H9 (cell line): ENCODE measurements around the gene CYP27C1. TPM values are rescaled to one million over a fixed set of nuclear protein-coding genes. Genes with fewer than 3 reads are reported as not detected.
A peak's percentile ranks its signal among the peaks of the same experiment; 100 is the strongest.

ENCODE experiments used
- DNase-seq: peaks from one replicate; pipeline ENCODE4 v3.0.0-alpha.2; 2017
- H2AFZ ChIP-seq: one replicate; pipeline ENCODE4 v1.6.1; 2013; ENCODE audit warnings: mild to moderate bottlenecking, low read length, control low read depth, moderate library complexity
- H2AK5ac ChIP-seq: 2 replicates; pipeline ENCODE4 v1.6.1; 2013; ENCODE audit warnings: low read length, control low read depth, mixed read lengths; ENCODE audit not compliant: insufficient read length
- H2BK120ac ChIP-seq: one replicate; pipeline ENCODE4 v1.6.1; 2013; ENCODE audit warnings: low read depth, mild to moderate bottlenecking, low read length, control low read depth, inconsistent platforms; ENCODE audit not compliant: poor library complexity, severe bottlenecking
- H2BK12ac ChIP-seq: 2 replicates; pipeline ENCODE4 v1.6.1; 2013; ENCODE audit warnings: low read length, control low read depth, mixed read lengths, low read depth; ENCODE audit not compliant: insufficient read length
- H2BK15ac ChIP-seq: 2 replicates; pipeline ENCODE4 v1.6.1; 2013; ENCODE audit warnings: low read depth, low read length, control low read depth
- H2BK20ac ChIP-seq: one replicate; pipeline ENCODE4 v1.6.1; 2013; ENCODE audit warnings: low read depth, mild to moderate bottlenecking, low read length, control low read depth, inconsistent platforms; ENCODE audit not compliant: poor library complexity, severe bottlenecking
- H2BK5ac ChIP-seq: 2 replicates; pipeline ENCODE4 v1.6.1; 2013; ENCODE audit warnings: low read length, control low read depth, mixed read lengths; ENCODE audit not compliant: insufficient read length
- H3K14ac ChIP-seq: 2 replicates; pipeline ENCODE4 v1.6.1; 2013; ENCODE audit warnings: low read length, control low read depth; ENCODE audit not compliant: insufficient read depth
- H3K18ac ChIP-seq: 2 replicates; pipeline ENCODE4 v1.6.1; 2013; ENCODE audit warnings: low read depth, mild to moderate bottlenecking, mixed read lengths, low read length, control low read depth; ENCODE audit not compliant: insufficient read length
- H3K23ac ChIP-seq: 2 replicates; pipeline ENCODE4 v1.6.1; 2013; ENCODE audit warnings: low read length, control low read depth, mixed read lengths, low read depth; ENCODE audit not compliant: insufficient read length
- H3K23me2 ChIP-seq: 2 replicates; pipeline ENCODE4 v1.6.1; 2013; ENCODE audit warnings: low read depth, mild to moderate bottlenecking, mixed read lengths, low read length, control low read depth; ENCODE audit not compliant: insufficient read length, poor library complexity, severe bottlenecking
- H3K27ac ChIP-seq: 2 replicates; pipeline ENCODE4 v1.5.1; 2013; ENCODE audit warnings: low read length, control low read depth, mixed read lengths, low read depth; ENCODE audit not compliant: insufficient read length
- H3K27me3 ChIP-seq: 2 replicates; pipeline ENCODE4 v1.6.1; 2013; ENCODE audit warnings: low read length, control low read depth, inconsistent platforms; ENCODE audit not compliant: insufficient read depth
- H3K4ac ChIP-seq: 2 replicates; pipeline ENCODE4 v1.6.1; 2013; ENCODE audit warnings: low read depth, mild to moderate bottlenecking, control low read depth, inconsistent platforms, low read length, moderate library complexity
- H3K4me1 ChIP-seq: 2 replicates; pipeline ENCODE4 v1.6.1; 2013; ENCODE audit warnings: low read length, control low read depth, inconsistent platforms; ENCODE audit not compliant: insufficient read depth
- H3K4me2 ChIP-seq: 2 replicates; pipeline ENCODE4 v1.6.1; 2013; ENCODE audit warnings: low read length, control low read depth, mixed read lengths; ENCODE audit not compliant: insufficient read length, insufficient read depth
- H3K56ac ChIP-seq: 2 replicates; pipeline ENCODE4 v1.6.1; 2013; ENCODE audit warnings: low read depth, mild to moderate bottlenecking, mixed read lengths, low read length, control low read depth; ENCODE audit not compliant: insufficient read length
- H3K79me1 ChIP-seq: 2 replicates; pipeline ENCODE4 v1.6.1; 2013; ENCODE audit warnings: low read depth, mild to moderate bottlenecking, moderate library complexity, low read length, control low read depth, inconsistent platforms; ENCODE audit not compliant: insufficient read depth, poor library complexity, severe bottlenecking
- H3K79me2 ChIP-seq: 2 replicates; pipeline ENCODE4 v1.6.1; 2013; ENCODE audit warnings: low read length, control low read depth, inconsistent platforms; ENCODE audit not compliant: insufficient read depth
- H3K9ac ChIP-seq: 2 replicates; pipeline ENCODE4 v1.6.1; 2013; ENCODE audit warnings: low read length, control low read depth, mixed read lengths; ENCODE audit not compliant: insufficient read length; ENCODE audit errors: extremely low read depth
- H3K9me3 ChIP-seq: one replicate; pipeline ENCODE4 v1.6.1; 2013; ENCODE audit warnings: low read depth, low read length, inconsistent platforms; ENCODE audit not compliant: control insufficient read depth
- H3T11ph ChIP-seq: one replicate; pipeline ENCODE4 v1.6.1; 2013; ENCODE audit warnings: mild to moderate bottlenecking, low read length, control low read depth, inconsistent platforms
- H4K20me1 ChIP-seq: one replicate; pipeline ENCODE4 v1.6.1; 2013; ENCODE audit not compliant: control insufficient read depth, insufficient read length, insufficient read depth
- H4K5ac ChIP-seq: 2 replicates; pipeline ENCODE4 v1.6.1; 2013; ENCODE audit warnings: low read depth, mild to moderate bottlenecking, mixed read lengths, low read length, control low read depth; ENCODE audit not compliant: insufficient read length
- H4K8ac ChIP-seq: replicated peaks from 2 replicates; pipeline ENCODE4 v1.6.1; 2013; ENCODE audit warnings: low read length, control low read depth, mixed read lengths, low read depth; ENCODE audit not compliant: insufficient read length
- H4K91ac ChIP-seq: 2 replicates; pipeline ENCODE4 v1.6.1; 2013; ENCODE audit warnings: low read depth, mild to moderate bottlenecking, moderate library complexity, mixed read lengths, low read length, control low read depth; ENCODE audit not compliant: insufficient read length
- H3K27ac Mint-ChIP-seq, 3 experiments: 2 replicates in 2 of 3; 3 replicates in 1 of 3; pipeline ENCODE4 v1.8.0; 2020 to 2021; ENCODE audit warnings: mixed read lengths in 3 of 3, mild to moderate bottlenecking in 1 of 3, moderate library complexity in 1 of 3
- H3K27me3 Mint-ChIP-seq: 2 replicates; pipeline ENCODE4 v1.8.0; 2021; ENCODE audit warnings: low read depth, mild to moderate bottlenecking, moderate library complexity, mixed read lengths
- H3K36me3 Mint-ChIP-seq, 3 experiments: 2 replicates in 2 of 3; 3 replicates in 1 of 3; pipeline ENCODE4 v1.8.0; 2020 to 2021; ENCODE audit warnings: low read depth in 3 of 3, mixed read lengths in 3 of 3; ENCODE audit not compliant: insufficient read depth in 1 of 3
- H3K4me1 Mint-ChIP-seq, 2 experiments: 2 replicates each; pipeline ENCODE4 v1.8.0; 2020; ENCODE audit warnings: mixed read lengths in 2 of 2
- H3K4me3 Mint-ChIP-seq, 2 experiments: 2 replicates in 1 of 2; 3 replicates in 1 of 2; pipeline ENCODE4 v1.8.0; 2020 to 2021; ENCODE audit warnings: mild to moderate bottlenecking in 2 of 2, mixed read lengths in 2 of 2, moderate library complexity in 1 of 2
- H3K9me3 Mint-ChIP-seq, 2 experiments: 2 replicates in 1 of 2; 3 replicates in 1 of 2; pipeline ENCODE4 v1.8.0; 2020; ENCODE audit warnings: mild to moderate bottlenecking in 2 of 2, mixed read lengths in 2 of 2, moderate library complexity in 1 of 2
- WGBS: extraction: QIAGEN DNeasy Blood & Tissue Kit; methylation state at CpG from one replicate; pipeline ENCODE4 v1.1.7; 2013; ENCODE audit warnings: missing lambda C conversion rate, low lambda C conversion rate, mixed read lengths; ENCODE audit not compliant: insufficient read length; ENCODE audit errors: extremely low coverage; 5-methylcytosine and 5-hydroxymethylcytosine counted together
- total RNA-seq: library from RNA; stranded (reverse); gene quantifications from 2 replicates; pipeline ENCODE4 v1.2.1, GENCODE V29; 2021
- TF ChIP-seq, protein P1 (sequence below): fragments of 200-600 bp; sonication (generic); conservative IDR thresholded peaks from 3 replicates; pipeline ENCODE4 v1.8.0; 2021; ENCODE audit warnings: antibody characterized with exemption, mild to moderate bottlenecking

The CYP27C1 gene
- total RNA-seq, 1 experiment from 2014 or later = 2.3 TPM

DNA sequence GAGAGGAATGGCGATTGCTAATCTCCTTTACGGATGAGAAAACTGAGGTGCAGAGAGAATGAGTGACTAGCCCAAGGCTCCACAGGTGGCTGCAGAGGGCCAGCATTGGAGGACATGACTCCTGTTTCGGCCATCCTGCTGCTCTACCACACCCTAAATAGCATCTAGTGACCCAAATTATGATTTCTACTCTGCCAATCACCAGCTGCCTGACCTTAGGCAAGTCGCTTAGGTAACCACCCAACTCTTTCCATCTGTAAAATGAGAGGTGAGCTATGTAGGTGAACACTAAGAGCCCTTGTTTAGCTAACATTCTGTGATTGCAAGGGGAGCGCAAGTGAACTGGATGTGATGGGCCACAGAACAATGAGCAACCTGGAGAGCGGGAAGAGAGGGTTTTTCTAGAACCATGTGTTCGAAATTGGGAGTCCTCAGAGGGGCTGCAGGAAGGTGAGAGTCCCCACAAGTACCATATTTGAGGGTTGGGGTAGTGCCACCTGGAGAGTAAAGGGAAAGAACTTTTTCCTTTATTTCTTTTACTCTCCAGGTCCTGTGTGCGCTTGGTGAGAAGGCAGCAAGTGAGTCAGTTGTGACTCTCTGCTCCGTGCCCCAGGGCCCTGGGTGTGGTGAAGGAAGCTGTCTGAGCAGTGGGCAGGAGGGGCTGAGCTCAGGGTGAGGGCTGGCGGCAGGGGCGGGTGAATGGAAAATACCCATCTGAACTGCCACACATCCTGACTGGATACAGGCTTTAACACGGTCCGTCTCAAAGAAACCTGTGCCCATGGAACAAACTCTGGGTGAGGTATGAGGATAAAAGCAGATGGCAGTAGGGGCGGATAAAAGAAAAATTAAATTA, 2.4 kb downstream of the CYP27C1 start:
- H3K27me3 Mint-ChIP-seq = peaks cover 58% of the 10 kb centered on the region
- H3K9me3 ChIP-seq = no peaks in the 10 kb centered on the region
- no peak overlapping the region for H2BK5ac ChIP-seq
- H3K23me2 ChIP-seq = peaks cover 12% of the 10 kb centered on the region
- no peak overlapping the region for H3K27ac Mint-ChIP-seq
- peaks cover 6 to 7% of the 10 kb centered on the region in 2 experiments; a peak in 3 of 5 replicates for H3K9me3 Mint-ChIP-seq
- no peak overlapping the region for H3K4ac ChIP-seq
- H3K4me2 ChIP-seq = peak overlapping the region; percentile 75
- H3K4me1 ChIP-seq = no peaks in the 10 kb centered on the region
- no peak overlapping the region for H2BK20ac ChIP-seq
- peak overlapping the region; percentile 77 to 95 for H3K4me3 Mint-ChIP-seq
- H2BK120ac ChIP-seq = no peak overlapping the region
- DNase-seq = peak; percentile 67
- no peak overlapping the region for H3K23ac ChIP-seq
- H2AFZ ChIP-seq = no peak overlapping the region
- WGBS = no CpG with 5 or more reads among the region's 14 CpGs
- no peaks in the 10 kb centered on the region for H4K20me1 ChIP-seq
- no peak overlapping the region for H4K8ac ChIP-seq
- H4K5ac ChIP-seq = no peak overlapping the region
- H2BK15ac ChIP-seq = no peak overlapping the region
- no peaks in the 10 kb centered on the region for H3K79me1 ChIP-seq
- no peak overlapping the region for H3T11ph ChIP-seq
- H3K36me3 Mint-ChIP-seq = peaks cover 0 to 8% (median 0%) of the 10 kb centered on the region in 3 experiments; a peak in 4 of 7 replicates
- peaks cover 13% of the 10 kb centered on the region in 2 experiments for H3K4me1 Mint-ChIP-seq
- H3K27me3 ChIP-seq = no peaks in the 10 kb centered on the region; the same call in 1 of the 2 replicates
- no peak overlapping the region for H2BK12ac ChIP-seq
- H3K27ac ChIP-seq = no peak overlapping the region
- no peak overlapping the region for H3K14ac ChIP-seq
- no peak overlapping the region for H4K91ac ChIP-seq
- TF ChIP-seq, protein P1, sequence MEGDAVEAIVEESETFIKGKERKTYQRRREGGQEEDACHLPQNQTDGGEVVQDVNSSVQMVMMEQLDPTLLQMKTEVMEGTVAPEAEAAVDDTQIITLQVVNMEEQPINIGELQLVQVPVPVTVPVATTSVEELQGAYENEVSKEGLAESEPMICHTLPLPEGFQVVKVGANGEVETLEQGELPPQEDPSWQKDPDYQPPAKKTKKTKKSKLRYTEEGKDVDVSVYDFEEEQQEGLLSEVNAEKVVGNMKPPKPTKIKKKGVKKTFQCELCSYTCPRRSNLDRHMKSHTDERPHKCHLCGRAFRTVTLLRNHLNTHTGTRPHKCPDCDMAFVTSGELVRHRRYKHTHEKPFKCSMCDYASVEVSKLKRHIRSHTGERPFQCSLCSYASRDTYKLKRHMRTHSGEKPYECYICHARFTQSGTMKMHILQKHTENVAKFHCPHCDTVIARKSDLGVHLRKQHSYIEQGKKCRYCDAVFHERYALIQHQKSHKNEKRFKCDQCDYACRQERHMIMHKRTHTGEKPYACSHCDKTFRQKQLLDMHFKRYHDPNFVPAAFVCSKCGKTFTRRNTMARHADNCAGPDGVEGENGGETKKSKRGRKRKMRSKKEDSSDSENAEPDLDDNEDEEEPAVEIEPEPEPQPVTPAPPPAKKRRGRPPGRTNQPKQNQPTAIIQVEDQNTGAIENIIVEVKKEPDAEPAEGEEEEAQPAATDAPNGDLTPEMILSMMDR = no peak
- H3K18ac ChIP-seq = no peak overlapping the region
- H2AK5ac ChIP-seq = no peak overlapping the region
- no peak overlapping the region for H3K9ac ChIP-seq
- no peak overlapping the region for H3K56ac ChIP-seq
- H3K79me2 ChIP-seq = no peaks in the 10 kb centered on the region
